DMS 273 (cell line): ENCODE data around the gene AQP2.

Source experiments
- DNase-seq: peaks from one replicate; lab custom pipeline; 2025; ENCODE audit not compliant: unreplicated experiment; lab: John Stamatoyannopoulos, UW

Gene AQP2

GRCh38 chr12:49939707-49940106 is 10.8 kb upstream of the AQP2 start:
- DNase-seq: no peak

GRCh38 chr12:49941556-49942511 is 8.7 kb upstream of the AQP2 start:
- peak; percentile 12 for DNase-seq

- no peak for DNase-seq
These were observed 8.0 kb upstream of the AQP2 start for GRCh38 chr12:49942512-49942893.

GRCh38 chr12:49942921-49943624 is 7.5 kb upstream of the AQP2 start:
- DNase-seq: no peak

GRCh38 chr12:49943625-49943960 is 6.9 kb upstream of the AQP2 start:
- DNase-seq: no peak

GRCh38 chr12:49944046-49944445 is 6.5 kb upstream of the AQP2 start:
- DNase-seq: no peak

GRCh38 chr12:49944718-49945117 is 5.8 kb upstream of the AQP2 start:
- DNase-seq: no peak

GRCh38 chr12:49945394-49946080 is 5.0 kb upstream of the AQP2 start:
- peak; percentile 74 for DNase-seq

- DNase-seq: no peak
These were observed 4.5 kb upstream of the AQP2 start for GRCh38 chr12:49946086-49946485.

GRCh38 chr12:49946497-49946896 is 4.0 kb upstream of the AQP2 start:
- DNase-seq: no peak

GRCh38 chr12:49947593-49948226 is 2.8 kb upstream of the AQP2 start:
- no peak for DNase-seq

GRCh38 chr12:49948866-49949845 is 1.4 kb upstream of the AQP2 start:
- no peak for DNase-seq

GRCh38 chr12:49949866-49950265 is 671 bp upstream of the AQP2 start:
- no peak for DNase-seq

- no peak for DNase-seq
These were observed 1.1 kb downstream of the AQP2 start for GRCh38 chr12:49951411-49952240.

GRCh38 chr12:49952391-49953055 is 2.0 kb downstream of the AQP2 start:
- DNase-seq: no peak

- no peak for DNase-seq
These were observed 2.6 kb downstream of the AQP2 start for GRCh38 chr12:49953151-49953550.

- DNase-seq: no peak
These were observed 3.7 kb downstream of the AQP2 start for GRCh38 chr12:49953961-49954846.
